HCT116 (cell line): ENCODE results near the gene CEP19. TPM values are rescaled to one million over a fixed set of nuclear protein-coding genes. Genes with fewer than 3 reads are reported as not detected.

Experiments used
- ATAC-seq: fragments of 200-7000 bp; cut with Tn5 transposase; 2 replicates; pipeline ENCODE4 v1.9.1; 2020; ENCODE audit warnings: mild to moderate bottlenecking, moderate library complexity
- BruUV-seq: library from RNA; stranded (reverse); fragments of 400-500 nt; replicated peaks from 2 replicates; lab custom pipeline; 2021; lab: Mats Ljungman, UMichigan
- CTCF ChIA-PET: fragments of 300-600 bp; sonication (Branson Sonifier 250); formaldehyde crosslinking; loops from one replicate; lab custom pipeline; 2021; ENCODE audit warnings: antibody characterized with exemption; lab: Charles Lee
- POLR2A ChIA-PET: fragments of 300-600, 350-600 bp; sonication (Branson Sonifier 250); formaldehyde crosslinking; loops from one replicate; lab custom pipeline; 2021; ENCODE audit warnings: antibody characterized with exemption; lab: Charles Lee
- RAD21 ChIA-PET, 2 experiments: fragments of 300-600 bp; sonication (Branson Sonifier 250); formaldehyde crosslinking; loops; one replicate each; lab custom pipeline; 2023; ENCODE audit warnings: low total read pairs in 2 of 2; ENCODE audit not compliant: uncharacterized antibody in 2 of 2, unreplicated experiment in 2 of 2, low non-redundant PET in 1 of 2; lab: Charles Lee
- DNase-seq: peaks from one replicate; pipeline ENCODE4 v3.0.0-alpha.2; 2010; ENCODE audit warnings: low read depth, low spot score
- H2AFZ ChIP-seq: fragments of 200-600 bp; shearing (Covaris generic), sonication (generic); 2 replicates; pipeline ENCODE4 v1.6.1; 2017; ENCODE audit warnings: low read depth, mixed run types, mixed read lengths, antibody characterized with exemption, low read length; ENCODE audit not compliant: poor library complexity, severe bottlenecking
- H3K27ac ChIP-seq: 2 replicates; pipeline ENCODE4 v1.5.1; 2012; ENCODE audit warnings: low read depth, low read length
- H3K27me3 ChIP-seq: fragments of 200-600 bp; sonication (generic); 2 replicates; pipeline ENCODE4 v1.6.1; 2016; ENCODE audit warnings: mixed run types, low read length, mixed read lengths; ENCODE audit not compliant: insufficient read depth
- H3K36me3 ChIP-seq, 2 experiments: fragments of 200-500 bp in 1 of 2; fragments of 200-600 bp in 1 of 2; sonication (Bioruptor generic) in 1 of 2; sonication (generic) in 1 of 2; 2 replicates each; pipeline versions ENCODE4 v1.5.1 to v1.6.1; 2014 to 2016; ENCODE audit warnings: low read length in 2 of 2, inconsistent platforms in 1 of 2, mixed read lengths in 1 of 2, mixed run types in 1 of 2; ENCODE audit not compliant: insufficient read depth in 2 of 2, control insufficient read depth in 1 of 2
- H3K4me1 ChIP-seq, 2 experiments: fragments of 200-600 bp in 1 of 2; sonication (generic) in 1 of 2; 2 replicates each; pipeline versions ENCODE4 v1.5.1 to v1.6.1; 2012 to 2017; ENCODE audit warnings: low read length in 2 of 2, inconsistent platforms in 1 of 2, mild to moderate bottlenecking in 1 of 2, mixed read lengths in 1 of 2, mixed run types in 1 of 2, moderate library complexity in 1 of 2; ENCODE audit not compliant: insufficient read depth in 2 of 2, control insufficient read depth in 1 of 2
- H3K4me2 ChIP-seq: fragments of 200-600 bp; sonication (generic); 2 replicates; pipeline ENCODE4 v1.6.1; 2017; ENCODE audit warnings: mixed run types, low read length, mixed read lengths
- H3K4me3 ChIP-seq, 2 experiments: fragments of 200-600 bp in 1 of 2; sonication (generic) in 1 of 2; replicated peaks in 1 of 2; 2 replicates each; pipeline ENCODE4 v1.5.1; 2011 to 2016; ENCODE audit warnings: low read length in 2 of 2, control low read depth in 1 of 2, low read depth in 1 of 2, mild to moderate bottlenecking in 1 of 2, mixed read lengths in 1 of 2, mixed run types in 1 of 2
- H3K79me2 ChIP-seq: fragments of 200-600 bp; sonication (generic); 2 replicates; pipeline ENCODE4 v1.6.1; 2017; ENCODE audit warnings: mild to moderate bottlenecking, mixed run types, low read length, moderate library complexity, mixed read lengths; ENCODE audit not compliant: insufficient read depth
- H3K9ac ChIP-seq: fragments of 200-600 bp; sonication (generic); 2 replicates; pipeline ENCODE4 v1.6.1; 2016; ENCODE audit warnings: low read length, mixed read lengths
- H3K9me2 ChIP-seq: fragments of 200-600 bp; sonication (generic), shearing (Covaris generic); 2 replicates; pipeline ENCODE4 v1.6.1; 2017; ENCODE audit warnings: mixed run types, mild to moderate bottlenecking, moderate library complexity; ENCODE audit not compliant: insufficient read depth
- H3K9me3 ChIP-seq, 2 experiments: fragments of 200-500 bp in 1 of 2; fragments of 200-600 bp in 1 of 2; sonication (Bioruptor generic) in 1 of 2; sonication (generic) in 1 of 2; 2 replicates each; pipeline ENCODE4 v1.6.1; 2014 to 2017; ENCODE audit warnings: low read length in 2 of 2, mixed read lengths in 2 of 2, inconsistent platforms in 1 of 2, low read depth in 1 of 2, mild to moderate bottlenecking in 1 of 2, mixed run types in 1 of 2, moderate library complexity in 1 of 2; ENCODE audit not compliant: control insufficient read depth in 1 of 2, insufficient read depth in 1 of 2
- H4K20me1 ChIP-seq: fragments of 200-600 bp; sonication (generic), shearing (Covaris generic); 2 replicates; pipeline ENCODE4 v1.6.1; 2017; ENCODE audit warnings: mixed run types, mild to moderate bottlenecking, moderate library complexity; ENCODE audit not compliant: insufficient read depth
- ATF3 ChIP-seq: IDR thresholded peaks from 2 replicates; pipeline ENCODE4 v1.6.1; 2012
- CEBPB ChIP-seq: IDR thresholded peaks from 2 replicates; pipeline ENCODE4 v1.6.1; 2012; ENCODE audit warnings: low read depth
- ELF1 ChIP-seq: IDR thresholded peaks from 2 replicates; pipeline ENCODE4 v1.6.1; 2012; ENCODE audit warnings: low read depth, borderline replicate concordance
- FOSL1 ChIP-seq: IDR thresholded peaks from 2 replicates; pipeline ENCODE4 v1.6.1; 2012; ENCODE audit warnings: low read depth
- MAX ChIP-seq: IDR thresholded peaks from 2 replicates; pipeline ENCODE4 v1.6.1; 2012
- RAD21 ChIP-seq: IDR thresholded peaks from 2 replicates; pipeline ENCODE4 v1.6.1; 2012; ENCODE audit warnings: low read depth, mild to moderate bottlenecking
- SIN3A ChIP-seq: IDR thresholded peaks from 2 replicates; pipeline ENCODE4 v1.6.1; 2012; ENCODE audit warnings: low read depth
- SP1 ChIP-seq: IDR thresholded peaks from 2 replicates; pipeline ENCODE4 v1.6.1; 2012; ENCODE audit warnings: low read depth
- TCF7L2 ChIP-seq: IDR thresholded peaks from 2 replicates; pipeline ENCODE4 v1.7.0; 2011; ENCODE audit warnings: borderline replicate concordance, inconsistent platforms; ENCODE audit not compliant: insufficient read depth, insufficient read length; ENCODE audit errors: extremely low read depth
- YY1 ChIP-seq: IDR thresholded peaks from 2 replicates; pipeline ENCODE4 v1.6.1; 2011; ENCODE audit warnings: low read length, low read depth, moderate library complexity, mild to moderate bottlenecking; ENCODE audit not compliant: insufficient replicate concordance; ENCODE audit errors: extremely low read depth
- ZBTB33 ChIP-seq: IDR thresholded peaks from 2 replicates; pipeline ENCODE4 v1.6.1; 2011; ENCODE audit warnings: mild to moderate bottlenecking, low read length, moderate library complexity; ENCODE audit not compliant: insufficient replicate concordance; ENCODE audit errors: extremely low read depth
- ZFX ChIP-seq: fragments of 450-650 bp; IDR thresholded peaks from 2 replicates; pipeline ENCODE4 v1.6.1; 2017
- intact Hi-C: fragments of 100-400 bp; cut with micrococcal nuclease; formaldehyde crosslinking; loops from 2 replicates; pipeline ENCODE4 v1.10.0; 2022
- total RNA-seq: library from RNA; stranded (reverse); gene quantifications from one replicate; pipeline ENCODE4 v1.2.1, GENCODE V29; 2021; ENCODE audit not compliant: unreplicated experiment

Gene CEP19
- total RNA-seq, 1 experiment from 2014 or later = 2.7 TPM

GRCh38 chr3:196697270-196697669, 14.8 kb downstream of the CEP19 start:
- POLR2A ChIA-PET = no interaction called here

GRCh38 chr3:196695849-196696226, 16.2 kb downstream of the CEP19 start:
- Histone ChIP-seq H2AFZ (no peak overlapping the region), H3K9ac (no peak overlapping the region), H3K36me3 (no peaks in the 10 kb centered on the region), H3K4me2 (no peak overlapping the region), H3K9me2 (no peaks in the 10 kb centered on the region), H3K27ac (no peak overlapping the region), H4K20me1 (no peaks in the 10 kb centered on the region), H3K27me3 (no peaks in the 10 kb centered on the region), H3K4me3 (no peak overlapping the region), H3K9me3 (no peaks in the 10 kb centered on the region), H3K79me2 (no peaks in the 10 kb centered on the region), H3K4me1 (no peaks in the 10 kb centered on the region)
- intact Hi-C loops = no loop called here
- DNase-seq (no peak), ATAC-seq (no peak)
- ChIA-PET CTCF (no interaction called here), RAD21 (no interaction called here), POLR2A (interaction anchor here (1.2 kb wide), 1 partner anchor 44 kb away, joined by 3 read pairs; the partner anchor contains the start of gene PAK2)
- BruUV-seq = no TSS peak
- TF ChIP-seq ZFX (no peak), SP1 (no peak), FOSL1 (no peak), ATF3 (no peak), TCF7L2 (no peak), RAD21 (no peak), MAX (no peak), SIN3A (no peak), CEBPB (no peak), ZBTB33 (no peak), YY1 (no peak)

More at GRCh38 chr3:196697270-196697669, 14.8 kb downstream of the CEP19 start:
- no peak overlapping the region for H2AFZ ChIP-seq
- no peaks in the 10 kb centered on the region for H3K9me2 ChIP-seq
- H3K36me3 ChIP-seq = no peaks in the 10 kb centered on the region
- H3K27ac ChIP-seq = no peak overlapping the region
- no peak overlapping the region for H3K4me3 ChIP-seq
- H3K9ac ChIP-seq = no peak overlapping the region
- no peaks in the 10 kb centered on the region for H3K27me3 ChIP-seq
- no peak overlapping the region for H3K4me2 ChIP-seq
- ChIA-PET RAD21 (no interaction called here), CTCF (no interaction called here)
- no peaks in the 10 kb centered on the region for H4K20me1 ChIP-seq
- TF ChIP-seq ELF1 = no peak
- no peak for ATAC-seq
- intact Hi-C loops = no loop called here
- no TSS peak for BruUV-seq
- no peaks in the 10 kb centered on the region for H3K4me1 ChIP-seq
- H3K9me3 ChIP-seq = no peaks in the 10 kb centered on the region
- DNase-seq = no peak
- no peaks in the 10 kb centered on the region for H3K79me2 ChIP-seq
